Measurements from ENCODE around the gene ARID1B.

DNA sequence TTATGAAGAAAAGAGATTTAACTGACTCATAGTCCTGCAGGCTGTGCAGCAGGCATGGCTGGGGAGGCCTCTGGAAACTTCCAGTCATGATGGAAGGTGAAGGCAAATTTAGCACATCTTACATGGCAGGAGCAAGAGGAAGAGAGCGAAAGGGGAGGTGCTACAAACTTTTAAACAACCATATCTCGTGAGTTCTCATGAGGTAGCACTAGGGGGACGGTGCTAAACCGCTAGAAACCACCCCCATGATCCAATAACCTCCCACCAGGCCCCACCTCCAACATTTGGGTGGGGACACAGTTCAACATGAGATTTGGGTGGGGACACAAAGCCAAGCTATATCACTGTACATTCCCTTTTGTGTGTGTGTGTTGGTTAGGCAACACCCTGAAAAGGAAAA, 336.2 kb downstream of the ARID1B start:
- TF ChIP-seq, protein P1, sequence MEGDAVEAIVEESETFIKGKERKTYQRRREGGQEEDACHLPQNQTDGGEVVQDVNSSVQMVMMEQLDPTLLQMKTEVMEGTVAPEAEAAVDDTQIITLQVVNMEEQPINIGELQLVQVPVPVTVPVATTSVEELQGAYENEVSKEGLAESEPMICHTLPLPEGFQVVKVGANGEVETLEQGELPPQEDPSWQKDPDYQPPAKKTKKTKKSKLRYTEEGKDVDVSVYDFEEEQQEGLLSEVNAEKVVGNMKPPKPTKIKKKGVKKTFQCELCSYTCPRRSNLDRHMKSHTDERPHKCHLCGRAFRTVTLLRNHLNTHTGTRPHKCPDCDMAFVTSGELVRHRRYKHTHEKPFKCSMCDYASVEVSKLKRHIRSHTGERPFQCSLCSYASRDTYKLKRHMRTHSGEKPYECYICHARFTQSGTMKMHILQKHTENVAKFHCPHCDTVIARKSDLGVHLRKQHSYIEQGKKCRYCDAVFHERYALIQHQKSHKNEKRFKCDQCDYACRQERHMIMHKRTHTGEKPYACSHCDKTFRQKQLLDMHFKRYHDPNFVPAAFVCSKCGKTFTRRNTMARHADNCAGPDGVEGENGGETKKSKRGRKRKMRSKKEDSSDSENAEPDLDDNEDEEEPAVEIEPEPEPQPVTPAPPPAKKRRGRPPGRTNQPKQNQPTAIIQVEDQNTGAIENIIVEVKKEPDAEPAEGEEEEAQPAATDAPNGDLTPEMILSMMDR (IDR thresholded peaks at IDR 0.05), result no peak
- no peak for TF ChIP-seq POLR2A (IDR thresholded peaks at IDR 0.05)
